Superior temporal gyrus (tissue), 1 donor: ENCODE measurements around the gene ARL15.

Experiments used
- DNase-seq: peaks from one replicate; pipeline ENCODE4 v3.0.0-alpha.2; 2016; ENCODE audit errors: extremely low spot score

The ARL15 gene

DNA sequence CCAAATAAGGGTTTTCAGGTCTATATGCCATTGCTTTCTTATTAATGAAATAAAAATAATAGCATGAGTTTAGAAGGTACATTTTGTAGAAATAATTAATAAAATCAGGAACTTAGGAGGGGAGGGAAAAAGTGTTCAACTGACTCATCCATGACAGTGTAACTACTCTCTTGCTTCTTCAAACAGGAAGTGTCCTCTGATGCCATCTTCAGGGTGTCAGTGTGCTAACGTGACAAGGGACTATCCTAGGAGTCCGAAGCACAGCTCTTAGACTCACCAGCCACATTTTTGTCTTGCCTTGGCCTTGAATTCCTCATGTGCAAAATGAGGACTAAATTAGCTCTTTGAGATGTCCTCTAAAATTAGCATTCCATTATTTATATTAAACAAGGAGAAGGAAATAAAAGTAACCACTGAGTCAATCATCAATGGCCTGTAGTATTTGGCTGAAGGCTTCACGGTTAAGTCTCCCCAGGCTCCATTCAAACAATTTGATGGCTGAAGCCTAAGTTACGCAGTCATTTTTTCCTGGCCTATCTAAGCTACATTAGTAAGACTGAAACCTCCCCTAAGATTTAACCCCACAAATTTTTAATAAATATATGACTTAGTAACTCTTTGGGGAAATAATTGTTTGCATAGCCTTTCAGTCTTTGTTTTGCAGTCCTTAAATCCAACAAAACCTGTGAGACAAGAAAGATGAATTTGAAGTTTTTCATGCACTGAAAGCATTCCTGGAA is 151.1 kb downstream of the ARL15 start:
- no peak for DNase-seq

DNA sequence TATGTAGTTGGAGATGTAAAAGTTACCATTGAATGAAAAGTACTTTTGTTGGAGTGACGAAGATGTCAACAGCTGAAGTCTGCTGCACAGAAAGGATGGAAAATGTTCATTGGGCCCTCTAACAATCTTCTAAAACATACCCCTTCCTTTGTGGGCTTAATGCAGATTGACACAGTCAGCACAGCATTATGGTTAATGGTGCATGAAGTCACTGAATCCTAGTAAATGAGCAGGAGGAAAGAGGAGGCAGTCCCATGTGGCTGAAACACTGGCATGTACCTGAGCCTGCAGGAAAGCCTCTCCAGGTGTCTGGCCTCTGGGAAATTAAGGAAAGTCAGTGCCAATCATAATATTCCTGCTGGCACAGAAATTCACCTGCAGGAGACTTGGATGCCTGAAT is 153.8 kb downstream of the ARL15 start:
- no peak for DNase-seq

DNA sequence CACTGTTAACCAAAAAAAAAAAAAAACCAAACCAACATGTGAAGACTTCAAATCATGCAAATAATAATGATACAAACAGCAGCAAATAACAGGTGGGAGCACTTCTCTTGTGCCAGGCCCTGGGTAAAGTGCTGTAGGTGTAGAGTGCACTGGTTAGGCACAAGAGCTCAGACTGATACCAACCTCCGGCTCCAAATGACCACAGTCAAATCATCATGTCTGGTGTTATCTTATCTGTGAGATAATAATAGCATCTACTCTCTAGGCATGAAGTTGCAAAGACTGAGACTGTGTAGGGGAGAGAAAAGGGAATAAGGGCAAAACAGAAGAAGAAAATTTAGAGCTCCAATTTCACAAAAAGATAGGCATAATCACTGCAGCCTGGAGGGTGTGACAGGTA is 159.5 kb downstream of the ARL15 start:
- no peak for DNase-seq

DNA sequence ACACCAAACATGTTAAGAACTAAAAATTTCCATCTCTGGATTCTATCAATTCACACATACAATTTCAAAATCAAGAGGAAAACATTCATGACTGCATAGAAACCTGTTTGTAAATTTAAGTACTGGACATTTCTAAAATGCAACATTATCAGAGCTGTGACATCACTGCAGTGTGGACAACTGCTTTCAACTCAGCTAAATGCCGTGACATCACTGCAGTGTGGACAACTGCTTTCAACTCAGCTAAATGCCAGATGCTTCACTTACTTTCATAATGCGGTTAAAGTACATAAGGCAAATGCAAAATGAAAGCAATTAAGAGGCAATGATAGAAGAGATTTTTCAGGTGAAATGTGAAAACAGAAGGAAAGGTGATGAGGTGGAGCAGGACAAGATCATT is 161.5 kb downstream of the ARL15 start:
- no peak for DNase-seq

DNA sequence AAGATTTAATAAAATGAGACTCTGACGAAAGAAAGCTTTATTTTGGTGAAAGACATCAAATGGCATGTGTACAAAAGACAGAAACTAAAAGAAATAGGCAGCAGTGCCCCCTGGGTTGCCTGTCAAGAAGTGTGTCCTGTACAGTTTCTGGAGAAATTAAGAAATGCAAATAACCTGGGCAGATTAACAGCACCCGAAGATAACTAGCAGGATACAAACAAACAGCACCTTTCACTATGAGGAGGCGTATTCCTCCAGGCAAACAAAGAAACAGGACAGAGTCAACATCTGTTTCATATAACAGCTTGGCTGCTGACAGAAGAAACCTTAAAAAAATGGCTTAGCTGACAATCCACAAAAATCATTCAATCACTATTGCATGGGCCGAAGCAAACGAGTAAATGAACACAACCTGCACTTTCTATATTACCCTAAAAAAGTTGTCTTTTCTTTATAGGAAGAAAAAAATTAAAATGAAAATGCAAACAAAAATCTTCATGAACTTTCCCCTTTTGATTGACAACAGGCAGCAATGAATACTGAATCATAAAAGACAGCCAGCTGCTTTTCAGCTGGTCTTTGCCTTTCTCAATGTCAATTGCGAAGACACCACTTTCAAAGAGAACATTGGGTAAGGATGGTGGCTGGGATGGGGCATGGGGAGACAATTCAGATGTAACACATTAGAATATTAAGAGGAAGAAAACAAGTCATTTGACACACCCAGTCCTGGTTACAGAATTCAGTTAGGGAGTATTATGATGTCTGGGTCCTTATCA is 162.1 kb downstream of the ARL15 start:
- no peak for DNase-seq

DNA sequence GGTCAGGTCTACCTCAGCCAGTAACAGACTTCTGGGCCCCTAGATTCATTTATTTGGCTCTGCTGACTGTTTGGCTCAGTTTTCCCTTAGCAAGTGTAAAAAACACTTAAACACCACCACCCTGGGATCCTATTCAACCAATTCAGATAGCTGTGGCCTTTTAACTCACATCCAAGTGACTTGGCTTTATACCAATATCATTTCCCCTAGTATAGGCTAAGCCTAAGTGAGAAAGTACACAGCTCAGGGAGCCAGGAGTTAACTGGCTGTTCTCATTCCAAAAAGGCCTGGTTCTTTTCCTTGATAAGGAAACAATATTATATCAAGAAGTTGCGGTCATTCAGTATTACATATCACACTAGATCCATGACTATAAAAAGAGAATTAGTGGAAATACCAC is 163.5 kb downstream of the ARL15 start:
- no peak for DNase-seq

DNA sequence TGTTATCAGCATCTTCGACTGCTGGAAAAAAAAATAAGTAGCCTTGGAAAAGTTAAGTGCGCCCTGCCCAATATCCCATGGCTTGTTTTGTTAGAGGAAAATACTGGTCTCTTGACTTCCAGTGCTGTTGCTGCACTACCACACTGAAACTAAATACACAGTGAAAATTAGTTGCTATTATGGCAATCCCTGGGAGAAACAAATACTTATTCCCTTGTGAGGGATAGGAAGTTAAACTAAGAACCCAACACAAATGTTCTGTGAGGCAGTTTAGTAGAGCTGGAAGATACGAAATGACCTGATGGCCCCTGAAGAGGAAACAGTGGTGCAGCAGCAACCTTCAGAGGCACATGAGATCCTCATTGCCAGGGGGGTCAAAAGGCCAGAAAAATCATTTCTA is 164.0 kb downstream of the ARL15 start:
- DNase-seq, result no peak

DNA sequence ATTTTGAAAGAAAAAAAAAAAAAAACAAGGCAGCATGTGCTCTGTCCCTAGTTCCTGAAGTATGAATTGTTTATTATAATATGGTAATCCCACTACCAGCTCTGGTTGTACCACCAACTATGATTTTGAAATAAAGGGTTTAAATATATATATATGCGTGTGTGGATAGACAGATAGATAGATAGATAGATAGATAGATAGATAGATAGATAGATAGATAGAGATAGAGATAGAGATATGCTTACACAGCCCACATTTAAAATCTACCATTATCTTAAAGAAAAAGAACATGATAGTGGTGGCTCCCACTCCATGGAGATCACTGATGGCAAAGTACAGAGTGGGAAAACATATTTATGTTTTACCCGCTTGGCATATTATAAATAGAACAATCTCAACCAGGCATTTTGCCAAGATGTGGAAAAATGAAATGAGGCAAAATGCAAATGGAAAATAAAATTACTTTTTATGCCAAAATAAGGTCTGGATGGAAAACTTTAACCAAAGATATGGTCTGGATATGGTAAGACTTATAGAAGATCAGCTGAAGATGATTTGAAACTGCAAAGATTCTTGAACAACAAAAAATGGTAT is 170.0 kb downstream of the ARL15 start:
- no peak for DNase-seq

DNA sequence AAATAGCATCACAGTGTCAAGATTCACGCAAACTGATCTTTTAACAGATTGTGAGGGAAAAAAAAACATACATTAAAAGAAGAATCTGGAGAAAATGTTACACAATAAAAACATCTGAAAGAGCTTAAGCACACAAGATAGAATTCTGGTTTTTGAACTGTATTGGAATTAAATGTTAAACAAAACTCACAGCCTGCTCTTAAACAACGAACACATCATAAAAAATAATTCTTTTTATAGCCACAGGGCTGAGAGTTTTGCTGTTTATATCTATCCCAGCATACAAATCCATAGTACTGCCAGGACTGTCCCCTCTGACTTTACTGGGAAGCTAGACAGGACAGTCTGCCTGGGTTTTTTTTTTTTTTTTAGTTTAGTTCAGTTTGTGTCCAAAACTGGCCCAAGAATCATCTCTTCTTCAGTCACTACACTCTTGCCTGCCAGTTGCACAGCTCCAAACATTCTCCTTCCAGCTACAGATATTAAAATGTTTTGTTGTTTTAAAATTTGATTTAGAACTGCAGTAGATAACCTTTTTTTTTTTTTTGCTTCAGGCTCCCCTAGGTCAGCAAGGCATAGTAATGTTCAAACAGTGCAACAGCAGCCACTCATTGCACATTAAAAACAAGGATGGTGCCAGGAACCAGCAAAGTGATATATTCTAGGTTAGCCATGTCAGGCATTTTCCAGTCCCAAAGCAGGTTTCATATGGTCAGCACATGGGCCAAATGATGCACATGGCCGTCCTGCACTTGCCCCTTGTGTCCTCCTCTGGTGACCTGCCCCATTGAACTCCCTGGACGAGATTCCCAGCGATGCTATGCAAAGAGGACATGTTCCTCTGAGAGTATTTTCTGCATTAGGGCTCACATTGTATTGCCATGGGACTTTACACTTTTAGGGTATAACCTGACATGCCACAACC is 173.6 kb downstream of the ARL15 start:
- no peak for DNase-seq

DNA sequence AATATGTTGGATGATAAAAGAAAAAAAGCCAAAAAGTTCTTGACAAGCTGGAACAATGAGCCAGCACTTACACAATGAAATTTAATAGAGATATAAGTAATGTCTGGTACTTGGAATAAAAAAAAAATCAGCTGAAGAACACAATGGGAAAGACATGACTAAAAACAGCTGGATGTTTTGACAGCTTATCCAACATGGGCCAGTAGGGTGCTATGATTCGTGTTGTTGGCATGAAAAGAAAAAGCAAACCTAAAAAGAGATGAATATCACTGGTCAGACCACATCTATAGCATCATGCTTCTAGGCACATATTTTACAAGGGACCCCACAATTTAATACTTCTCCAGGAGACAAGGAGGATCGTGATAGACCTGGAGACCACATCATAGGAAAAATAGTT is 175.3 kb downstream of the ARL15 start:
- no peak for DNase-seq

DNA sequence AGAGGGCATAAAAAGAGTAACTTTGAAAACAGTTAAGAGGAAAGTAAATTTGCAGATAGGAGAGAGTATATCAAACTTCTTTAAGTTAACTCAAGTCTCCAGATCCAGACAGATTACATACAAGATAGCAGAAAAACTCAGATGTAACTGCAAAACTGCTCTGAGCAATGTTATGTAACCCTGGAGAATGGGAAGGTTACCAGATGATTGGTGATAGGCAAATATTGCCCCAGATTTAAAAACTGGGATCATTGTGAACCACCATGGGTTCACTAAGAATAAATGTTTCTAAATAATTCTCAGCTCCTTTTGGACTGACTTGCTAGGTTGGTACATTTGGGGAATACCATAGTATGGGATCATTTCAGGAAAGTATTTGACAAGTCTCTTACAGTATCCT is 176.5 kb downstream of the ARL15 start:
- no peak for DNase-seq

DNA sequence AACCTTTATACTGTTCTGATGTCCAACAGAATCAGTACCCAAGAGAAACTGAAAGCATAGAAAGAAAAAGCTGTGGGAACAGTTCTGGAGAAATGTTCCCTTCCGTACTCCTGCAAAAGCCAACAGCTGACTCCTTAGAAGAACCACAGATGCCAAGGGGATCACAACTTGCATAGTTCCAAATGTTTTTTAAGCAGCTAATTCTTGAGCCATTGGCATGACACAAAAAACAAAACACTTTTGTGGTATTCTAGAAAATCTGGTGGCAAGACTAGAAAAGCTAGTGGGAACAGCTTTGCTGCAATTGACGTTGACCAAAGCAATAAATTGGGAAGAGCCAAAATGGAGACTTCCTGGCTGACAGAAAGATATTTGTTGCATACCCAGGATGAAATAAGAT is 189.9 kb downstream of the ARL15 start:
- no peak for DNase-seq

DNA sequence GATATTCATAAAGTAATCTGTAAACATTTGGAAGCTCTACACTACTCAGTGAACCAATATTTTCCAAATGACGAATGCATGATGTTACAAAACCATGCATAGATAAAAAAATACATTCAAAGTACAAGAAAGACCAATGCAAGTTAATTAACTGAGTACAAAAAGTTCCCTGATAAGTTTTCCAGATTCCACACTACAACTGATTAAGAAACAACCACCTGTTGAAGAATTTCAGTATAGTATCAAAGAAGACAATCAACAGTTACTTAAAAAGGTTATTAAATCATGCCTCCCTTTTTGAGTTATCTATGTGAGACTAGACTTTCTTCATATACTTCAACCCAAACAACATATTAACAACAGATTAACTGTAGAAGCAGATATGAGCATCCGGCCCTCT is 192.4 kb downstream of the ARL15 start:
- no peak for DNase-seq

DNA sequence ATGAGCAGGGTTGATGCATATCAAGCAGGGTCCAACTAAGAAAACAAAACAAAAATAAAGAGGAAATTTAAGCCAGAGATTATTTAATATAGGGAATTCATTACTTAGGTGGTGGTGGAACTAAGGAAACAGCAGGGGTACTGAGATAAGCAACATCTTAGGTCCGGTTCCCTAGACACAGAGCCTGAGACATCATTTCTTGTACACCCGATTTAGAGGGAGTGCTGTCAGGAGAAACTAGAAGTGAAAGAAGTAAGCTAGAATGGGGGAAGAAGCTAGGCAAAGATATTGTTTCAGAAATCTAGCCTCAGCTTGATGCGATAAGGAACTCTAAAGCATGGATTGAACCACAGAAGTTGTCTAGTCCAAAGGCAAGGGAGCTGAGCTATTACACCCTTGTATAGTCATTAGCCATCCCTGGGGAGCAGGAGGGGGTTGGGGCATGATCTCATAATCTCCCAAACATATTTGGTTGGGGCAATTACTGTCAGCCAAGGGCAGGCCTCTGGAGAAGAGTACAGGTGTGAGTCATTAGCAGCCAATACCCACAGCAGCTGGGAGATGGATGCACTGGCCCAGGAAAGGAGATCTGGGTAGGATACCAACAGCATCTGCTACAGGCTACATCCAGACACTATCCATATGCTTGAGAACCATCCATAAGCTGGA is 194.5 kb downstream of the ARL15 start:
- no peak for DNase-seq

DNA sequence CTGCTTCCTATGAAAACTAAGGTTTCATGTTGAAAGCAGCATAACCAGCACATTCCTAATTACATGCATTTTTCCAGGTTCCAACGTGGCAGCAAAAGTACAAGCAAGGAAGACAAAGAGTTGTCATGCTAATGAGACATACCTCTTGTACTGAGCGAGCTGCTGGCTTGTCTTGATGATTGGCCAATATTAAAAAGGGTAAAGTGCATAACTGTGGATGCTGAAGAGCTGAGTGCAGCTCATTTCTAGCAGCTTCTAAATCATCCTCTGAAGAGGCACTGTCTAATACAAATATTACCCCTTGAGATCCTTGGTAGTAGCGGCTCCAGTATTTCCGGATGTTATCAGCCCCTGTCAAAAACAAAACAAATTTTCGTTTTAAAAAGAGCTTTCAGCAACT is 197.3 kb downstream of the ARL15 start:
- no peak for DNase-seq

DNA sequence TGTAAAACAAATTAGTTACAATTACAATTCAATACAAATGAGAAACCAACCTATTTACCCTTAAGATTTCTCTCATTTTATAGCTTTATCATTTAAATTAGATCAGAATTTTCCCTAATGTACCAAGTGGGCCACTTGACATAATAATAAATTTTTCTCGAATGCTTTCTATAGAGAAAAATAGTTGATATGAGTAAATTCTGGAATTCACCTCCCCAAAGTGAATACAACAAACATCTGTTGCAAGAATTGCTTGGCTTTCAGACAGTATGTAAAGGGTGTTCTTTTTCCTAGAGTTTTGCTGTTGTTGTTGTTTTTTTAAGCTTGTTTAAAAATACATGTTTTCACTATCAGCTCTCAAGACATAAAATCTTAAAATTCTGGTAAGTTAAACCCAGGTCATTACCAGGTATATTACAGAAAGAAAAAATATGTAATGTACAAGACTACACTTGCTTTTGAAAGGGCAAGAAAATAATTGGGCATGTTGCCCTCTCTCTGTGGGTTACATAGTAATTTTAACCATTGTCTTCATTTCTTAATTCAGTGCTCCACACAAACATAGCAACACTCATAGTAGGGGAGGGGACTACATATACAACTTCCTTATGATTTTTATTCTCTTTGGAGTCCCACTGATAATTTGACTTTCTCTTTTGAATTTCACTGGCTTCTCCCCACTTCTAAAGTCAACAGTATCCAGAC is 200.6 kb downstream of the ARL15 start:
- no peak for DNase-seq

DNA sequence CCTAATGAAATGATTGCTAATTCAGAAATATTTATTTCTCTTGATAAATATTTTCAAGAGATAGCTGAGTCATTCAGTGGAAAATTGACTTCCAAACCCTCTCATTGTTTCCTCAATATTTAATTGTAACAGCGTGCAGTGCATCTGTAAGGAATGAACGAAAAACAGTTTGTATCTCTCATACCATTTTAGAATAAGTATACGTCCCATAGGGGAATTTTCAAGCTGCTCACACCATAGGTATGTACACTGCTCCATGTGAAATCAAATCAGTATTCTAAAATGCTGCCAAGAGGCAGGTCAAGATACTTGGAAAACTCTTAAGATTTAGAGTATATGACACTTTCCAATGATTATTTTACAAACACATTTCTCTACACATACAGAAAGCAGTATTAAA is 202.2 kb downstream of the ARL15 start:
- no peak for DNase-seq

DNA sequence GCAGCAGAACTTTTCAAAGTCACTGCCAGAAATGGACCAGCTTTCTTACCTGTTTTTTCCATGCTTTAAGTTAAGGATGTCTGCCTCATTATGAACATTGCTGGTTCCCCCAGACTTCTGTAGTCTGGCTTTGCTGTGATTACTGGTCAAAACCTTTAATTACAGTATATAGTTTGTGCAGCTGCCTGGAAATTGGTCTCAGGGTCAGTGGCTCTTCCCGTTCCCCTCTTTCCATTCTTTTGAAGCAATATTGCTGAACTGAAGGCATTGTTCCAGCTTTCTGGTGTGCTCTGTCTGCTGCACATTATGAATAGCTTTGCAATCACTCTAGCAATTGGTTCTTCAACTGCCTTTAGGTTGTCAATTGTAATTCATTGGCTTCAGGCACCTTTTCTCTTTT is 206.5 kb downstream of the ARL15 start:
- no peak for DNase-seq

DNA sequence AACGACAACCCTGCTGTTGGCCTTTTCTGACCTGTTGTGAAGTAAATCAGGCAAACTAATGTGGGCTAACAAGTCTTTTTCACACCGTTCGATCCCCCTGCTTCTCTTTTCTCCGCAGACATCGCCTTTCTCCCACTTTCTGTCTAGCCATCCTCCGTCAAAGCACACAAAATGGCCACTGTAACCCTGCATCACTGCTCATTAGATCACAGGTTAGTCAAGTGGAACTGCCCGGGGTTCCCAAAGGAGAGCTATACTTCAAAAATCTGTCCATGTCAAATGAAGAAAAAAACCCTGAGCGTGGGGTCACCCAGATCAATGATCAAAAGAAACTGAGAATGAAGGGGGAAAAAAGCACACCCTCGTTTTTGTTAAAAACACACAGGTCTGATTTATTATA is 212.1 kb downstream of the ARL15 start:
- no peak for DNase-seq

DNA sequence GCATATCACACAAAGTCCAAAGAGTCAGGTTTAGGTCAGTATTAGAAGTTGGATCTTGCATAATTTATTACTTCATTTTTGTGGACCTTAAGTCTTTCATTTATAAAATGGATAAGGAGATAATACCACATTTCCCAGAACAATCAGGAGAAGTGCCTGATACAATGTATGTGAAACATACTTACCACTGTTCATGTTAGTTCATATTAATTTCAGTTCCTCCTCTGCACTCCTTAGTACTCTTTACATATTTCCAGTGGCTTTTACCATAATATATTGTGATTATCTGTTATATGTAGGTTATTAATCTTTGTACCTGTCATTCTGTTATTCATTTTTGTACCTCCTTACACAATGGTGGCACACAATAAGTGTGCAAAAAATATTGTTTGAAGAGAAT is 214.4 kb downstream of the ARL15 start:
- no peak for DNase-seq

DNA sequence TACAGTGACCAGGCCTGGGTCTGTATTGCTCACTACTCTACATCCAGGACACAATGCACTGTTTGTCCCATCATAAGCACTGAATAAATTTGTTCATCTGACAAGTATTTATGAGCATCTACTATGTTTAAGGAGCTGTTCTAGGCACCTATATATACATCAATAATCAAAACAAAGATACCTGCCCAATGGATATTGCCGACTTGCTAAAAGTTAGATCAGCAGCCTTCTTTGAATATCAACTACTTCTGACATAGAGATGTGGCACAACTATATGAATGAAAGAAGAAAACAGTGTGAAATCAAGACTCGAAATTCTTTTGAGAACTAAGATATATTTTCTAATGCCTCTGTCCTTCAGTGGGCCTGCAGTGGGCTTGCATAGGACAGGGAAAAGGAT is 215.7 kb downstream of the ARL15 start:
- no peak for DNase-seq
